Lung microvascular endothelial cell (primary cell): Measurements from ENCODE around the gene ABCG4. TPM values are rescaled to one million over a fixed set of nuclear protein-coding genes. Genes with fewer than 3 reads are reported as not detected.
"Not testable (repeated sequence)": the region's sequence is repeated elsewhere in the genome, so short reads cannot be mapped to it uniquely, and the experiment has no call there.

Source experiments
- DNase-seq, 2 donors: peaks; one replicate each; pipeline versions ENCODE4 v3.0.0 to v3.0.0-alpha.2; 2010; ENCODE audit warnings: low read depth in 2 of 2
- total RNA-seq: library from RNA; depleted of rRNA; stranded (reverse); fragments of >200 nt; gene quantifications from 2 replicates; pipeline ENCODE4 v1.2.1, GENCODE V29; 2014

The ABCG4 gene
- total RNA-seq, 1 donor from 2014 or later = not detected

GRCh38 chr11:119115484-119116234, 33.2 kb upstream of the ABCG4 start:
- no peak for DNase-seq

GRCh38 chr11:119116235-119116594, 32.6 kb upstream of the ABCG4 start:
- no peak for DNase-seq

- no peak for DNase-seq
Observed at GRCh38 chr11:119116601-119117000, 32.3 kb upstream of the ABCG4 start.

- DNase-seq = no peak
Observed at GRCh38 chr11:119117004-119117706, 31.7 kb upstream of the ABCG4 start.

- DNase-seq = no peak
Observed at GRCh38 chr11:119118227-119118626, 30.6 kb upstream of the ABCG4 start.

GRCh38 chr11:119118946-119119345, 29.9 kb upstream of the ABCG4 start:
- DNase-seq = no peak

GRCh38 chr11:119120639-119121007, 28.2 kb upstream of the ABCG4 start:
- peak in 1 of 2 donors; percentile 21 for DNase-seq

- peak; percentile 99 for DNase-seq
Observed at GRCh38 chr11:119121008-119121810, 27.6 kb upstream of the ABCG4 start, which contains the start of gene HINFP. Gene HINFP (plus strand): TSS chr11:119121580. CDS start chr11:119126945, 5,365 bp downstream.

GRCh38 chr11:119121811-119122124, 27.1 kb upstream of the ABCG4 start:
- DNase-seq = no peak

- DNase-seq = no peak
Observed at GRCh38 chr11:119125821-119126220, 23.0 kb upstream of the ABCG4 start.

GRCh38 chr11:119126675-119127268, 22.1 kb upstream of the ABCG4 start:
- no peak for DNase-seq

GRCh38 chr11:119130662-119131061, 18.2 kb upstream of the ABCG4 start:
- peak; percentile 41 to 48 for DNase-seq

GRCh38 chr11:119134389-119134978, 14.4 kb upstream of the ABCG4 start:
- DNase-seq = peak; percentile 24 to 29

- not testable (repeated sequence) for DNase-seq
Observed at GRCh38 chr11:119139276-119139675, 9.6 kb upstream of the ABCG4 start.

- DNase-seq = peak; percentile 75 to 84
Observed at GRCh38 chr11:119144825-119145486, 3.9 kb upstream of the ABCG4 start.

- DNase-seq = no peak
Observed at GRCh38 chr11:119145551-119145950, 3.3 kb upstream of the ABCG4 start.

- DNase-seq = no peak
Observed at GRCh38 chr11:119147604-119148333, 1.1 kb upstream of the ABCG4 start.

GRCh38 chr11:119148720-119149017, 183 bp upstream of the ABCG4 start:
- no peak for DNase-seq

- no peak for DNase-seq
Observed at GRCh38 chr11:119149786-119150275, 979 bp downstream of the ABCG4 start.

- no peak for DNase-seq
Observed at GRCh38 chr11:119152043-119152442, 3.2 kb downstream of the ABCG4 start.
